Measurements from ENCODE around the gene TTC23L.

- TF ChIP-seq CTCF (IDR thresholded peaks at IDR 0.05) = peak; percentile 74 to 86 (median 75)
- no peak for TF ChIP-seq POLR2A (IDR thresholded peaks at IDR 0.05)
Observed at GRCh38 chr5:34898258-34898895, 59.4 kb downstream of the TTC23L start.
